T-helper 2 cell treated with Interferon-gamma antibody and Interleukin-4, amounts not matched to agents 100 ng/mL and 5 ng/mL, for 36 hours (primary cell): ENCODE data around the gene BPIFB6. TPM values are rescaled to one million over a fixed set of nuclear protein-coding genes. Genes with fewer than 3 reads are reported as not detected.

Experiments
- intact Hi-C: fragments of 100-400 bp; cut with micrococcal nuclease; formaldehyde crosslinking; loops from one replicate; pipeline ENCODE4 v1.15.1; 2023
- total RNA-seq: library from RNA; stranded (reverse); gene quantifications from 2 replicates; pipeline ENCODE4 v1.2.3, GENCODE V29; 2022

Gene BPIFB6
- total RNA-seq, 1 donor from 2014 or later, result not detected

DNA sequence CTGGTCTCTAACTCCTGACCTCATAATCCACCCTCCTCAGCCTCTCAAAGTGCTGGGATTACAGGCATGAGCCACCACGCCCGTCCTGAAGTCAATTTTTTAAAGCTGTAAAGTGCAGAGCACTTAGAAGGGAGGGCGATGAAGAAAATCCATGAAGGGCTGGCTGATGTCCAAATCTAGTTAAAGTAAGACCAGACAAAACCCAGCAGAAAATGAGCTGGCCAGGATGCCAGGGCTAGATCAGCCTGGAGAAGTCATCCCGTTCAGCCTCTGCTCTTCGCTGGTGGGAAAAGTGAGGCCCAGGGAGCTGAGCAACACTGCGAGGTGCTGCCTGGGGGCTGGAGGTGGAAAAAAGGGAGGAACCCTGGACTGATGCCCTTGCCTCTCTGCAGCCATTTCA, 51.1 kb downstream of the BPIFB6 start:
- intact Hi-C loops, result no loop called here

GRCh38 chr20:33083544-33084340, 52.3 kb downstream of the BPIFB6 start:
- intact Hi-C loops, result no loop called here

GRCh38 chr20:33084722-33085121, 53.3 kb downstream of the BPIFB6 start:
- intact Hi-C loops, result no loop called here

GRCh38 chr20:33086052-33086722, 54.7 kb downstream of the BPIFB6 start:
- intact Hi-C loops, result no loop called here

DNA sequence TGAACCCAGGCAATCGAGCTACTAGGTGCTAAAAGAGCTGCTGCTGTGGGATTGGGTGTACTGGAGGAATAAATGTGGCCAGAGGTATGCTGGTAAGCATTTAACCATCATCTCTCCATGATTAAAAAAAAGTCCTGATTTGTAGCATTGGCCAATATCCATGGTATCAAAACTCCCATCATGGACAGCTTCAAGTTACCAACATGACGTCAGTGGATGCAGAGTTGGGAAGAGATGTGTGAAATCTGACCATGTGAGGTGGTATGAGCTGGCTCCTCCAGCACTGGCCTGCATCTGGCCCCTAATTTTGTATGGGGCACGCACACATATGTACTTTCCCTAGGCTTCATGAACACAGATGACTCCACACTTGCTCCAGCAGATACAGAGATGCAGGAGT, 59.7 kb downstream of the BPIFB6 start:
- intact Hi-C loops, result loop anchor here (10.0 kb wide), 1 partner anchor 204 kb away; no protein-coding TSS in a partner anchor

DNA sequence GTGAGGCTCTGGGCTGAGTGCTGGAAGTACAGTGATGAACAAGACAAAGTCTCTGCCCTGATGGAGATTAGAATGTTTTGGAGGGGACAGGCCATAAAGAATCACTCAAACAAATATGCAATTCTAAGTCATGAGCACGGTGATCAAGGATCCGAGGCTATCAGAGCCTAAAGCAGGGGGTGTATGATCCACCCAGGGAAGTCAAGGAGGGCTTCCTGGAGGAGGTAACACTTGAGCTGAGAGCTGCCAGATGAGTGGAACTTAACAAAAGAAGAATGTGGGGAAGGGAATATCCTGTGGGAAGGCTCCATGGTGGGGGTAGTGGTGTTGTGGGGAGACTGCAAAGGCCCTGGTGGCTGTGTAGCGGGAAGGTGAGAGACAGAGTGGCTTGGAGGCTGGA, 60.2 kb downstream of the BPIFB6 start:
- intact Hi-C loops, result loop anchor here (10.0 kb wide), 1 partner anchor 203 kb away; no protein-coding TSS in a partner anchor

DNA sequence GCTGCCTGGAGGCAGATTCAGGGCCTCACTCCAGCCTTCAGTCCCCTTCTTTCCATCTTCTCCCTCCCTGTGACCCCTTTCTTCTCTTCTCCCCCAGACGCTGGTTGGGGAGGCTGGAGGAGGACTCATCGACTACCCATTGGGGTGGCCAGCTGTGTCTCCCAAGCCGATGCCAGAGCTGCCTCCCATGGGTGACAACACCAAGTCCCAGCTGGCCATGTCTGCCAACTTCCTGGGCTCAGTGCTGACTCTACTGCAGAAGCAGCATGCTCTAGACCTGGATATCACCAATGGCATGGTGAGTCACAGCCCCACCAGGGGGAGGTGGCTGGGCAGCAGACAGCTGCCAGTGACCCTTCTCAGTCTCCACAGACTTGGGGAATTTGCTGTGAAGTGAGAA, 60.9 kb downstream of the BPIFB6 start:
- intact Hi-C loops, result loop anchor here (10.0 kb wide), 1 partner anchor 202 kb away; no protein-coding TSS in a partner anchor

- intact Hi-C loops, result loop anchor here (10.0 kb wide), 1 partner anchor 202 kb away; no protein-coding TSS in a partner anchor
These were observed 61.6 kb downstream of the BPIFB6 start for GRCh38 chr20:33093074-33093473.

DNA sequence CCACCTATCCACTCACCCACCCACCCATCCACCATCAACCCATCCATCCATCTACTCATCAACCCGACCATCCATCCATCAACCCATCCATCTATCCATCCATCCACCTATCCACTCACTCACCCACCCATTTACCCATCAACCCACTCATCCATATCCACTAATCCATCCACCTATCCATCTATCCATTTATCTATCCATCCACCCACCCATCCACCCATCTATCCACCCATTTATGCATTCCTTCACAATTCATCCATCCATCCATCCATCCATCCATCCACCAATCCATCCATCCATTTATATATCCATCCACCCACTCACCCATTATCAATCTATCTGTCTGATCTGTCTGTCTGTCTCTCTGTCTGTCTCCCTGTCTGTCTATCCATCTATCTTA, 62.1 kb downstream of the BPIFB6 start:
- intact Hi-C loops, result loop anchor here (10.0 kb wide), 1 partner anchor 201 kb away; no protein-coding TSS in a partner anchor

Other genes with a start within 250 kb of the BPIFB6 start
- 147 and 148 TPM in 2 replicates for gene MAPRE1, start 211.7 kb upstream of the BPIFB6 start, total RNA-seq
- gene EFCAB8, start 172.7 kb upstream of the BPIFB6 start, total RNA-seq, result 0.50 and 0.68 TPM in 2 replicates
- not detected in 2 replicates for gene SUN5, start 27.2 kb upstream of the BPIFB6 start, total RNA-seq
- not detected in 2 replicates for gene BPIFB2, start 23.9 kb upstream of the BPIFB6 start, total RNA-seq
- gene BPIFB3, start 22.3 kb downstream of the BPIFB6 start, total RNA-seq, result not detected in 2 replicates
- not detected in 2 replicates for gene BPIFB4, start 48.0 kb downstream of the BPIFB6 start, total RNA-seq
- not detected in 2 replicates for gene BPIFA2, start 136.5 kb downstream of the BPIFB6 start, total RNA-seq
- gene BPIFA3, start 185.7 kb downstream of the BPIFB6 start, total RNA-seq, result not detected in 2 replicates
- not detected in 2 replicates for gene BPIFA1, start 204.3 kb downstream of the BPIFB6 start, total RNA-seq